HT-29 (cell line): ENCODE data around the gene DHFR2. TPM values are rescaled to one million over a fixed set of nuclear protein-coding genes. Genes with fewer than 3 reads are reported as not detected.
"Not testable (repeated sequence)": the region's sequence is repeated elsewhere in the genome, so short reads cannot be mapped to it uniquely, and the experiment has no call there.

Source experiments
- DNase-seq: peaks from one replicate; pipeline ENCODE4 v3.0.0-alpha.2; 2015; ENCODE audit warnings: low spot score
- total RNA-seq: library from RNA; depleted of rRNA; stranded (reverse); fragments of >200 nt; shearing (Covaris generic); gene quantifications from 2 replicates; pipeline ENCODE4 v1.2.3, GENCODE V29; 2014; rRNA removed

The DHFR2 gene
- total RNA-seq = 1.1 TPM in 2 replicates

DNA sequence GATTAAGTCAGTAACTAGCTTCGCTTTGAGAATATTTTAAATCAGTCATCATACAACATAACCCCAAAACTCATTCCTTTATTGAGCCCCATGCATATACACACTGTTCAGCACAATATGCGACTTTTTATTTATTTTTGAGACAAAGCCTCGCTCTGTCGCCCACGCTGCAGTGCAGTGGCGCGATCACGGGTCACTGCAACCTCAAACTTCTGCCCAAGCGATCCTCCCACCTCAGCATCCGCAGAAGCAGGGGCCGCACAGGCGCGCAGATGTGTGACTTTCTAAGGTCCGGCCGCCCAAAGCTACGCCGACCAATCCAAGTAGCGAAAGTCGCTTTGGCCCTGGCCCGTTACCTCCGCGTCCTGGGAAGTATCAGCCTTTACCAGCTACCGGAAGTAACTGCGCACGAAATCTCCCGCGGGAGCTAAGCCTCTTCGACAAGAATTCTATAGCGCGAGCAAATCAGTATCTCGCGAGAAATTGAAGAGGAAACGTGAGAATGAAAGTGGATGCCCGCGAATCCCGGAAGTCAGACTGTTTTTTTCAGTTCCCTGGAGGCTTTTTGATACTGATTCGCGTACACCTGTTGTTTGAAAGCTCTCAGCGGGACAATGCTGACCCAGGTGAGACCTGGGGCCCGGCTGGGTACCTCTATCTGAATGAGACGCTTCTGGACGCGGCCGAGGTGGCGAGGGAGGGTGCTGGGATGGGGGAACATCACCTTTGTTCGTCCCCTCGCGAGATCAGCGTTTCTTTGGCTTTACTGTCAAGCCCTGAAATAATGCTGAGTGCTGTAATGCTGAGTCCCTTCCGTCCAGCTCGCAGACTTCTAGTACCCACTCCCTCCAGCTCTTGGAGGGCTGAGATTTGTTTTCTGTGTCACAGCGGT, at the start of gene DHFR2, which contains the start of gene NSUN3:
DHFR2 (minus strand) TSS at position 404 of the 892 bp plus-strand sequence. CDS start 1,405 bp downstream, outside the sequence.
NSUN3 (plus strand) TSS at position 549 of the 892 bp plus-strand sequence; CDS start at position 615, 66 bp downstream.
- DNase-seq = peak; percentile 98

DNA sequence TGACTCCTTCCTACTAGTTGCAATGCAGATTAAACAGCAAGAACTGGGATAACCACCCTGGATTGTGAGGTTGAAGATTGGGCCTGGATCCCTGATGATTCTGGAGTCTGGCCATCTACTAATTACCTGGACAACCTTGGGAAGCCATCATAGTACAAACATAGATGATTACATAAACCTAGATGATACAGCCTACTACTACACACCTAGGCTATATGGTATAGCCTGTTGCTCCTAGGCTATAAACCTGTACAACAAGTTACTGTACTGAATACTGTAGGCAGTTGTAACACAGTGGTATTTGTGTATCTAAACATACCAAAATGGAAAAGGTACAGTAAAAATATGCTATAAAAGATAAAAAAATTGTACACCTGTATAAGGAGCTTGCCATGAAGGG, 48.1 kb upstream of the DHFR2 start:
- DNase-seq = no peak

GRCh38 chr3:94110232-94110631, 47.5 kb upstream of the DHFR2 start:
- DNase-seq = not testable (repeated sequence)

DNA sequence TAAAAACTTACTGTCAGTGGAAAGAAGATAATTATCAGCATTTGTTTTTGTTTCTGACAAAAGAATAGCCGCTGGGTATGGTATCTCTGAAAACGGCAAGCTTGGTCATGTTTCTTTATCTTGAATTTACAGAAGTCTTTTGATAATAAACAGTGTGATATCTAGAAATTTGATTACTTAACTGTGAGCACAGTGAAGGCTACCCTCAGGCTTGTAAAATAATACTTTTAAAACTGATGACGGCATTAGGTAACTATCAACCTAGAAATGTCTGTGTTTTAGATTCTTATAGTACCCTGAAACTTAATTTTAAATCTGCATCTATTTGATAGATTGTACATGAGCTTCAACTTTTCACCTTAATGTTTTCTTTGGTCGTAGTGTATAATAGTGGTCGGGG, 43.6 kb upstream of the DHFR2 start:
- DNase-seq = no peak

DNA sequence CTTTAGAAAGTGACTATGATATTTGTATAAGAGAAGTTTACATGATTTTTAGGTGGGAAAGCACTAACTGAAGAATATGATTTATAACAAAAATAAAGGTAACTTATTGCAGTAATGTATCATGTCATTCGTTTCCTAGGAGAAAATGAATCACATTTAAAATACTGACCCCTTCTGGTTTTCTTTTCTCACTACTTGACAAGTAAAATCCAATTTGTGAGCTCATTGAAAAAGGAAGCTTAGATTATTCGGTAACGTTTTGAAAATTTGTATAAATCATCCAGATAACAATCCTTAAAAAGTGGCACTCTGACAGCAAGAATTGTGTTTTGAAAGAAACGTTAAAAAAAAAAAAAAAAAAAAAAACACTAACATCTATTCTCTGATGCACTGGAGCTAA, 39.1 kb upstream of the DHFR2 start:
- peak; percentile 36 for DNase-seq

DNA sequence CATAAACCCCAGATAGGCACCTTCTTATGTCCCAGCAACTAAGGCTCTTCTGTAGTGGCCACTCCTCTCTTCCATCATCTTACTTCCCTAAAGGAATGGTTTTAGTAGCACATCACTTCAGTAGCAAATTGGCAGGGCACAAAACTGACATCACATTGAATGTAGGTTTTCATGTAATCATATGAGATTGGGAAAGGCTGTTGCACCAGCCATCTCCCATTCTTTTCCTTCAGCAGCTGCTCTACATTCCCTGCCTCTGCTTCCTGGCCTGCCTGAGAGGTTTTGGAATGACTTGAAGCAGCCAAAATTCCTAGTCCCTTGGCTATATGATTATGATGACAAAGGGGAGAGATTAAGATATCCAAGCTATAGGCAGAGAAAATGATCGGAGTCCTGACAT, 36.6 kb upstream of the DHFR2 start:
- no peak for DNase-seq

GRCh38 chr3:94098452-94098851, 35.7 kb upstream of the DHFR2 start:
- DNase-seq = no peak

GRCh38 chr3:94095111-94095510, 32.4 kb upstream of the DHFR2 start:
- no peak for DNase-seq

GRCh38 chr3:94093151-94093550, 30.4 kb upstream of the DHFR2 start:
- no peak for DNase-seq

GRCh38 chr3:94092086-94092485, 29.4 kb upstream of the DHFR2 start:
- DNase-seq = no peak

DNA sequence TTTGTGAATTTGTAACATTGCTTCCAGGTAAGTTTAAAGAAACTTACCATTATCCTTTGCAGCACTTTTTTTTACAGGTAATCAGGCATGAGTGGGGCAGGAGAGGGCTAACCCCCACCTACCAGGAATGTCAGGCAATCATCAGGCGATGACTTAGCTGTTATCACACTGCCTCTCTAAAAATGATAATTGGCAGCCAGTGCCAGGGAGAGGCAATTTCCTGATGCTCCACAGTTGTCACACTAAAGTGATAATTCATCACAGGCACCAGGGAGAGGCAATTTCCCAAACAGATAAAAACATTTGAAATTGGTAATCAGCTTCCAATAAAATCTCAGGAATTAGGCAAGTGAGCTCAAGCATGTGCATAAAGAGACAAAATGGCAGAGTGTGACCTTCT, 26.4 kb upstream of the DHFR2 start:
- no peak for DNase-seq

GRCh38 chr3:94083261-94083660, 20.5 kb upstream of the DHFR2 start:
- DNase-seq = no peak

DNA sequence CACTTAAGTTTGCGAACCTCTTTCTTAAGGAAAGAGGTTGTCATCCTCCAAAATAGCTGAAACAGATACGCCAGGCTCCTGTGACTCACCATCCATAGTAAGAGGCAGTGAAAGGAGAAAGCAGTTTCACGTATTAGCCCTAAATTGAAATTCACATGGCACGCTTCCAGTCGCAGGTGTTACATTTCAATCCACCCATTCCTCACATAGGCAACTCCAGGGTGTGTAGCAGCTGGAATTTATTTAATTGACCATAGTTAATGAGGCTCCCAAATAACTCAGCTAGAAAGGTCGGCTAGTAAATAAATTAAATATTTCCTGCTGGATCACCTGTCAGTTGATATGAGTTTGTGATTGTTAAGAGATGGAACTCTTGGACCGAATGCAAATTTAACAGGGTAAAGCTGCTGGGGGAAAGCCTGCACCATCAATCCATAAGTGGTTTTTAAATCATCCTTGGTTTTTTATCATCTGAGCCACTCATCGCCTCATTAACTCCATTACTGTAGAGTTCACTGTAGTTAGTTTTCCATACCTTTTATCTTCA, 19.7 kb upstream of the DHFR2 start:
- DNase-seq = no peak

GRCh38 chr3:94081884-94082283, 19.2 kb upstream of the DHFR2 start:
- DNase-seq = no peak

- peak; percentile 48 for DNase-seq
These were observed 17.8 kb upstream of the DHFR2 start for GRCh38 chr3:94080552-94080951.

- DNase-seq = no peak
These were observed 13.3 kb upstream of the DHFR2 start for GRCh38 chr3:94076055-94076454.

- no peak for DNase-seq
These were observed 9.1 kb upstream of the DHFR2 start for GRCh38 chr3:94071713-94072284.

GRCh38 chr3:94070341-94070911, 7.7 kb upstream of the DHFR2 start:
- DNase-seq = no peak

- DNase-seq = peak; percentile 65
These were observed 6.6 kb upstream of the DHFR2 start for GRCh38 chr3:94069194-94069813.

DNA sequence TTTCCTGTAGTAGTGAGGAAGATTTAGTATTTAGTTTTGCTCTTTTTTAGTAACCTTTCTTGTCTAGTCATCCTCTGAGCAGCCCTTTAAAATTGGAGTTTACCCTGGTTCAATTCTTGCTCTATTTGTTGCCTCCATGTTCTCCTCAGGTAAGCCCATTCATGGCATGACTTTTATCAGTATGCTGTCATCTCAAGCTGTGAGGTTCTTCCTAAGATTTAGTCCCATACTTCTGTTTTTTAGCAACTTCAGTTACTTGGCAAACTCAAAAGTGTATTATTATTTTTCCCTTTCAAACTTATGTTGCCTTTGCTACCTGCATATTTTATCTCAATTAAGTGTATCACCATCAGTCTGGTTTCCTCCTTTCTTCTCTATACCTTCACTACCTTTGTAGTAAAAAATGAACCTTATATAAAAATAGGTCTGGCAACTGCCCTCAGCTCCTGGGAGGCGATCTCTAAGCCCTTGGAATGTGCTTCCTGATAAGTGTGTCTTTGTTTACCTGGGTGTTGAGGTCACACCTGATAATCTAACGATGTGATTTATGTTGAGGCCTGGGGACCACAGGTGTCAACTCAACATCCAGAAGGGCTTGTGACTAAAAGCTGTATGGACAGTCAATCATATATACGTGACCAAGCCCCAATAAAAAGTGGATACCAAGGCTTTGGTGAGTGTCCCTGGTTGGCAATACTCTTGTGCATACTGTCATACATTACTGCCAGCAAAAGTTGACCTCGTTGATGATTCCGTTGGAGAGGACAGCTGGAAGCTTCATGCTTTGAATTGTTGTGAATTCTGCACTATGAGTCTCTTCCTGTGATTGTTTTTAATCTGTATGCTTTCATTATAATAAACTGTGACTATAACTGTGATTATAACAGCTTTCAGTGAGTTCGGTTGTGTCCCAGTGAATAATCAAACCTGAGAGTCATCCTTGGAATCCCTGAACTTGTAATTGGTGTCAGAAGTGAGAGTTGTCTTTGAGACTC, 4.1 kb upstream of the DHFR2 start:
- DNase-seq = no peak
